Activated CD4-positive, CD25-positive, alpha-beta regulatory T cell (primary cell): ENCODE measurements around the gene CHST6.
"Not testable (repeated sequence)": the region's sequence is repeated elsewhere in the genome, so short reads cannot be mapped to it uniquely, and the experiment has no call there.

Experiments
- DNase-seq, 4 experiments: peaks; one replicate each; lab custom pipeline; 2025; lab: John Stamatoyannopoulos, UW

CHST6 gene

DNA sequence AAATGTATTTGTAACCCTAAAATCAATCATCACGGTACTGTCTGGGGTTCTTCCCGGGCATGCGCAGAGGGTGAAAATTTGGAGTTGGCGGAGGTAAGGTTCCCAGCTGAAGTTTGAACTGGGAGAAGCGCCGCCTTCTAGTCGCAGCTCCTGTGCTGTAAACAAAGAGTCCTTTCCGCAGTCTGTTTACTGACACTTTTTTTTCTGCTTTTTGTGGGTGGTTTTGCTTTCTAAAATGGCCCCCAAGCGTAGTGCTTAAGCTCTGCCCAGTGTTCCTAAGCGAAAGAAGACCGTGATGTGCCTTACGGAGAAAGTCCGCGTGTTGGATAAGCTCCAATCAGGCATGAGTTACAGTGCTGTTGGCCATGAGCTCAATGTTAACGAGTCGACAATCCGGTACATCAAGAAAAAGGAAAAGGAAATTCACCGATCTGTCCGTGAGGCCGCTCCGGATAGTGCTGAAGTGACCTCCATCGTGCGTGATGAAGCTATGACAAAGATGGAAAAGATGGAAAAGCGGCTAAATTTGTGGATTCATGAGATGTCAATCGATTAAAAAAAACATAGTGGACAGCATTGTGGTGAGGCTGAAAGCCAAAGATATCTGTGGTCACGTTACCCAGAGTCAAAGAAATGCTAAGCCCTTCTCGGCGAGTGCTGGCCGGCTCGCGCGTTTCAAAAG, 61.4 kb downstream of the CHST6 start:
- DNase-seq = peak in 3 of 4 experiments; percentile 54 to 63 (median 54)

GRCh38 chr16:75432828-75433731, 62.2 kb downstream of the CHST6 start, which contains the start of gene CFDP1:
Gene CFDP1, minus strand, starts transcription at chr16:75433503. Its CDS starts 151 bp downstream, at chr16:75433352.
- peak; percentile 87 to 93 (median 90) for DNase-seq

- DNase-seq = no peak
These were observed 65.4 kb downstream of the CHST6 start for GRCh38 chr16:75429621-75430403.

- not testable (repeated sequence) for DNase-seq
These were observed 68.7 kb downstream of the CHST6 start for GRCh38 chr16:75426524-75426923.

GRCh38 chr16:75424105-75424762, 71.0 kb downstream of the CHST6 start:
- DNase-seq = not testable (repeated sequence)

DNA sequence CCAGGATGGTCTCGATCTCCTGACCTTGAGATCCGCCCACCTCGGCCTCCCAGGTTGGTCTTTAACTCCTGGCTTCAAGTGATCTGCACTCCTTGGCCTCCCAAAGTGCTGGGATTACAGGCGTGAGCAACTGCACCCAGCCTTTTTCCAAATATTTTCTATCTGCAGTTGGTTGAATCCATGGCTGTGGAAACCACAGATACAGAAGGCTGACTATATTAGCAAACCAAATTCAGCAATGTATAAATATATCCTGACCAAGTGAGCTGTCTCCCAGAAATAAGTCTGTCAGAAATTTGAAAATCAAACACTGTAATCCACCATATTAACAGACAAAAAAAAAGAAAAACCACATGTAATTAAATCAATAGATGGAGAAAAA, 71.5 kb downstream of the CHST6 start:
- DNase-seq = no peak
